Measurements from ENCODE around the gene KCNJ8. TPM values are rescaled to one million over a fixed set of nuclear protein-coding genes. Genes with fewer than 3 reads are reported as not detected.

The KCNJ8 gene
- total RNA-seq, 1 donor from 2014 or later, result 10.5 TPM

- DNase-seq (ENCODE audit: low spot score), result no peak
These were observed 59.1 kb downstream of the KCNJ8 start for GRCh38 chr12:21715386-21715785.

Other genes starting within 250 kb of the KCNJ8 start
- not detected for gene SPX, start 248.4 kb downstream of the KCNJ8 start, total RNA-seq
- 0.16 TPM for gene GYS2, start 169.9 kb downstream of the KCNJ8 start, total RNA-seq
- 614 TPM for gene LDHB, start 116.9 kb downstream of the KCNJ8 start, total RNA-seq
- 22.1 TPM for gene ABCC9, start 166.7 kb upstream of the KCNJ8 start, total RNA-seq

Measured in ureter (tissue), 1 donor.